ENCODE results near the gene CEP192.

GRCh38 chr18:13018374-13018773 is 27.2 kb downstream of the CEP192 start:
- no peak for TF ChIP-seq CTCF (IDR thresholded peaks at IDR 0.05; ENCODE audit: low read depth, low read length, poor library complexity, severe bottlenecking)
- TF ChIP-seq EZH2phosphoT487 (IDR thresholded peaks at IDR 0.05; ENCODE audit: borderline replicate concordance, low read length), result no peak
